K562 (cell line): ENCODE measurements around the gene TBC1D7. TPM values are rescaled to one million over a fixed set of nuclear protein-coding genes. Genes with fewer than 3 reads are reported as not detected.

Source experiments
- ATF2 ChIP-seq: sonication (generic); formaldehyde crosslinking; IDR thresholded peaks from 2 replicates; pipeline ENCODE4 v1.8.1; 2022; ENCODE audit warnings: missing genetic modification reagents
- BCOR ChIP-seq: fragments of 450-650 bp; IDR thresholded peaks from 2 replicates; pipeline ENCODE4 v1.6.1; 2016
- CAMTA2 ChIP-seq: fragments of 250-450 bp; sonication (Bioruptor Pico); conservative IDR thresholded peaks from 2 replicates; pipeline ENCODE4 v1.5.1; 2022
- CEBPB ChIP-seq: fragments of 450-650 bp; IDR thresholded peaks from 2 replicates; pipeline ENCODE4 v1.6.1; 2016; ENCODE audit warnings: missing genetic modification characterization, missing compliant biosample characterization
- CREB3 ChIP-seq: fragments of 450-650 bp; conservative IDR thresholded peaks from 2 replicates; pipeline ENCODE4 v1.6.1; 2016; ENCODE audit warnings: missing genetic modification characterization, low read depth, mild to moderate bottlenecking, missing compliant biosample characterization, moderate library complexity
- E2F4 ChIP-seq: sonication (generic); formaldehyde crosslinking; IDR thresholded peaks from 2 replicates; pipeline ENCODE4 v1.8.0; 2022; ENCODE audit warnings: mild to moderate bottlenecking, low read depth, missing genetic modification reagents
- HES1 ChIP-seq: fragments of 450-650 bp; IDR thresholded peaks from 2 replicates; pipeline ENCODE4 v1.6.1; 2016; ENCODE audit warnings: low read depth, mild to moderate bottlenecking, moderate library complexity
- ILF3 ChIP-seq: fragments of 450-650 bp; IDR thresholded peaks from 2 replicates; pipeline ENCODE4 v1.6.1; 2018; ENCODE audit warnings: antibody characterized with exemption, mild to moderate bottlenecking, moderate library complexity, borderline replicate concordance
- MYC ChIP-seq, 2 experiments: fragments of 250-450 bp in 1 of 2; sonication (Bioruptor Pico) in 1 of 2; IDR thresholded peaks; 2 replicates each; pipeline versions ENCODE4 v1.5.1 to v1.6.1; 2012 to 2021; ENCODE audit warnings: low read depth in 2 of 2, borderline replicate concordance in 1 of 2, improper control_type of control experiment in 1 of 2, low read length in 1 of 2, mild to moderate bottlenecking in 1 of 2, moderate library complexity in 1 of 2
- POU5F1 ChIP-seq: fragments of 150-350 bp; IDR thresholded peaks from 2 replicates; pipeline ENCODE4 v1.6.1; 2014; ENCODE audit warnings: borderline replicate concordance, low read length, low read depth, mild to moderate bottlenecking; ENCODE audit not compliant: partially characterized antibody
- SOX6 ChIP-seq: fragments of 450-650 bp; IDR thresholded peaks from 2 replicates; pipeline ENCODE4 v1.6.1; 2014; ENCODE audit warnings: mild to moderate bottlenecking
- TCF7L2 ChIP-seq: fragments of 150-350 bp; IDR thresholded peaks from 2 replicates; pipeline ENCODE4 v1.6.1; 2016; ENCODE audit warnings: low read depth, mild to moderate bottlenecking, low read length, moderate library complexity
- TGIF2 ChIP-seq: sonication (generic); formaldehyde crosslinking; IDR thresholded peaks from 2 replicates; pipeline ENCODE4 v1.8.1; 2022; ENCODE audit warnings: mild to moderate bottlenecking, missing genetic modification reagents, moderate library complexity
- ZBTB7A ChIP-seq: IDR thresholded peaks from 2 replicates; pipeline ENCODE4 v1.6.1; 2011; ENCODE audit warnings: low read depth, mild to moderate bottlenecking, low read length, moderate library complexity, borderline replicate concordance; ENCODE audit not compliant: control insufficient read depth
- ZKSCAN3 ChIP-seq: fragments of 250-450 bp; sonication (Bioruptor Pico); IDR thresholded peaks from 2 replicates; pipeline ENCODE4 v1.4.0; 2020
- polyA plus RNA-seq, 8 experiments: library from polyadenylated mRNA; depleted of rRNA in 4 of 8; stranded (reverse) in 5 of 8; unstranded in 3 of 8; fragments of >200 nt; fragmentation: Nextera tagmentation in 2 of 8; fragmentation: Illumina TruSeq in 1 of 8; extraction: Ambion mirVana in 2 of 8; extraction: Trizol in 1 of 8; gene quantifications; 2 replicates each; pipeline versions ENCODE4 v1.2.1 to v1.2.3, GENCODE V29; 2011 to 2014; ENCODE audit warnings: inconsistent platforms in 1 of 8, missing spikeins in 1 of 8
- total RNA-seq, 7 experiments: library from RNA; depleted of rRNA in 6 of 7; stranded (reverse); fragments of >200 nt in 6 of 7; fragmentation: Illumina TruSeq in 2 of 7; extraction: Trizol in 2 of 7; gene quantifications; 2 replicates each; pipeline versions ENCODE4 v1.2.1 to v1.2.3, GENCODE V29; 2011 to 2021; ENCODE audit warnings: low replicate concordance in 1 of 7
- TF ChIP-seq, protein P1 (sequence below): sonication (generic); formaldehyde crosslinking; IDR thresholded peaks from 2 replicates; pipeline ENCODE4 v1.8.1; 2023; ENCODE audit warnings: mild to moderate bottlenecking, missing genetic modification reagents, moderate library complexity
- TF ChIP-seq, protein P2 (sequence below), 2 experiments: fragments of 450-650 bp; conservative IDR thresholded peaks; 2 replicates each; pipeline ENCODE4 v1.6.1; 2017; ENCODE audit warnings: mild to moderate bottlenecking in 2 of 2, moderate library complexity in 2 of 2

TBC1D7 gene
- total and polyA plus RNA-seq, 9 of the 15 experiments (the other 6 are each of a cell fraction or from before 2014, with no cell fraction given), result 49.4 to 107 (median 61.1) TPM

DNA sequence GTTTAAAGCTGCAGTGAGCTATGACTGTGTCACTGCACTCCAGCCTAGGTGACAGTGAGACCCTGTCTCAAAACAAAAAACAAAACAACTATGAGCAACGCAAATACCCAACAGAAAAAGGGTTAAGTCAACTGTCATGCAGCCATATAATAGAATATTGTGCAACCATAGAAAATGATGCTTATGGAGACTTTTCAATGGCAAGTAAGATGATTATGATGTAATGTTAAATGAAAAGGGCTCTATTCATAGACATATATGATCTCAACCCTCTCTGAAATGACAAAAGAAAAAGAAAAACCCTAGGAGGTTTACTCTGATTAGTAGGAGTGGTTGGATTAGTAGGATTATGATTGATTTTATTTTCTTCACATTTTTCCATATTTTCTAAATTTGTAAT, 41.3 kb upstream of the TBC1D7 start (continued):
- TF ChIP-seq E2F4 (CRISPR knock-in tag), result no peak
- TF ChIP-seq, protein P1, sequence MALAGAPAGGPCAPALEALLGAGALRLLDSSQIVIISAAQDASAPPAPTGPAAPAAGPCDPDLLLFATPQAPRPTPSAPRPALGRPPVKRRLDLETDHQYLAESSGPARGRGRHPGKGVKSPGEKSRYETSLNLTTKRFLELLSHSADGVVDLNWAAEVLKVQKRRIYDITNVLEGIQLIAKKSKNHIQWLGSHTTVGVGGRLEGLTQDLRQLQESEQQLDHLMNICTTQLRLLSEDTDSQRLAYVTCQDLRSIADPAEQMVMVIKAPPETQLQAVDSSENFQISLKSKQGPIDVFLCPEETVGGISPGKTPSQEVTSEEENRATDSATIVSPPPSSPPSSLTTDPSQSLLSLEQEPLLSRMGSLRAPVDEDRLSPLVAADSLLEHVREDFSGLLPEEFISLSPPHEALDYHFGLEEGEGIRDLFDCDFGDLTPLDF (CRISPR knock-in tag), result no peak
- TF ChIP-seq, protein P2, sequence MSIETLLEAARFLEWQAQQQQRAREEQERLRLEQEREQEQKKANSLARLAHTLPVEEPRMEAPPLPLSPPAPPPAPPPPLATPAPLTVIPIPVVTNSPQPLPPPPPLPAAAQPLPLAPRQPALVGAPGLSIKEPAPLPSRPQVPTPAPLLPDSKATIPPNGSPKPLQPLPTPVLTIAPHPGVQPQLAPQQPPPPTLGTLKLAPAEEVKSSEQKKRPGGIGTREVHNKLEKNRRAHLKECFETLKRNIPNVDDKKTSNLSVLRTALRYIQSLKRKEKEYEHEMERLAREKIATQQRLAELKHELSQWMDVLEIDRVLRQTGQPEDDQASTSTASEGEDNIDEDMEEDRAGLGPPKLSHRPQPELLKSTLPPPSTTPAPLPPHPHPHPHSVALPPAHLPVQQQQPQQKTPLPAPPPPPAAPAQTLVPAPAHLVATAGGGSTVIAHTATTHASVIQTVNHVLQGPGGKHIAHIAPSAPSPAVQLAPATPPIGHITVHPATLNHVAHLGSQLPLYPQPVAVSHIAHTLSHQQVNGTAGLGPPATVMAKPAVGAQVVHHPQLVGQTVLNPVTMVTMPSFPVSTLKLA (conservative IDR thresholded peaks at IDR 0.05), result no peak
- no peak for TF ChIP-seq SOX6
- TF ChIP-seq CEBPB (tag), result peak; percentile 67
- no peak for TF ChIP-seq ZKSCAN3 (CRISPR knock-in tag)
- no peak for TF ChIP-seq CREB3 (tag)
- no peak for TF ChIP-seq CAMTA2 (CRISPR knock-in tag)
- TF ChIP-seq BCOR, result no peak
- no peak for TF ChIP-seq ILF3
- TF ChIP-seq POU5F1, result no peak
- TF ChIP-seq HES1, result no peak
- no peak for TF ChIP-seq TGIF2 (CRISPR knock-in tag)
- no peak for TF ChIP-seq TCF7L2
- no peak for TF ChIP-seq ATF2 (CRISPR knock-in tag)
- TF ChIP-seq ZBTB7A, result no peak
- TF ChIP-seq MYC (IDR thresholded peaks at IDR 0.05; ENCODE audit: low read depth, low read length), result no peak
- no peak for TF ChIP-seq MYC (CRISPR knock-in tag; IDR thresholded peaks at IDR 0.05; ENCODE audit: borderline replicate concordance, low read depth)
